NCI-H526 (cell line): Measurements from ENCODE around the gene ATL2.
"Not testable (repeated sequence)": the region's sequence is repeated elsewhere in the genome, so short reads cannot be mapped to it uniquely, and the experiment has no call there.

Source experiments
- DNase-seq, 2 experiments: peaks; one replicate each; lab custom pipeline; 2025; lab: John Stamatoyannopoulos, UW

The ATL2 gene

GRCh38 chr2:38327580-38327979 is 49.5 kb downstream of the ATL2 start:
- no peak for DNase-seq

GRCh38 chr2:38323623-38324022 is 53.5 kb downstream of the ATL2 start:
- no peak for DNase-seq

GRCh38 chr2:38322224-38322914 is 54.7 kb downstream of the ATL2 start:
- DNase-seq, result no peak

GRCh38 chr2:38319240-38319639 is 57.8 kb downstream of the ATL2 start:
- not testable (repeated sequence) for DNase-seq

GRCh38 chr2:38317725-38318124 is 59.3 kb downstream of the ATL2 start:
- no peak for DNase-seq

GRCh38 chr2:38315707-38316333 is 61.3 kb downstream of the ATL2 start:
- peak; percentile 17 to 55 for DNase-seq

- no peak for DNase-seq
These were observed 68.3 kb downstream of the ATL2 start for GRCh38 chr2:38308821-38309220.

GRCh38 chr2:38301969-38302702 is 74.9 kb downstream of the ATL2 start:
- DNase-seq, result no peak

- DNase-seq, result no peak
These were observed 75.6 kb downstream of the ATL2 start for GRCh38 chr2:38301340-38301968.

GRCh38 chr2:38298539-38298938 is 78.5 kb downstream of the ATL2 start:
- no peak for DNase-seq

GRCh38 chr2:38296197-38296780 is 80.8 kb downstream of the ATL2 start:
- DNase-seq, result no peak

- no peak for DNase-seq
These were observed 82.5 kb downstream of the ATL2 start for GRCh38 chr2:38294597-38294996.

- no peak for DNase-seq
These were observed 83.8 kb downstream of the ATL2 start for GRCh38 chr2:38293152-38293865.

- no peak for DNase-seq
These were observed 86.7 kb downstream of the ATL2 start for GRCh38 chr2:38290332-38290731.

- DNase-seq, result peak; percentile 46 to 53
These were observed 92.1 kb downstream of the ATL2 start for GRCh38 chr2:38284971-38285370.

- no peak for DNase-seq
These were observed 95.9 kb downstream of the ATL2 start for GRCh38 chr2:38281095-38281742.

GRCh38 chr2:38279201-38279600 is 97.9 kb downstream of the ATL2 start:
- peak; percentile 82 to 87 for DNase-seq

GRCh38 chr2:38278117-38278438 is 99.0 kb downstream of the ATL2 start:
- DNase-seq, result not testable (repeated sequence)

GRCh38 chr2:38277245-38278116 is 99.6 kb downstream of the ATL2 start:
- DNase-seq, result peak; percentile 69 to 70
